Loucy (cell line): ENCODE results near the gene EP300.

Source experiments
- EZH2phosphoT487 ChIP-seq: fragments of 200-600 bp; IDR thresholded peaks from 2 replicates; pipeline ENCODE4 v1.6.1; 2018; ENCODE audit warnings: antibody characterized with exemption, mild to moderate bottlenecking, moderate library complexity, borderline replicate concordance
- TF ChIP-seq, protein P1 (sequence below): fragments of 200-600 bp; sonication (generic); conservative IDR thresholded peaks from 2 replicates; pipeline ENCODE4 v1.5.1; 2014; ENCODE audit warnings: mild to moderate bottlenecking, antibody characterized with exemption, low read length

DNA sequence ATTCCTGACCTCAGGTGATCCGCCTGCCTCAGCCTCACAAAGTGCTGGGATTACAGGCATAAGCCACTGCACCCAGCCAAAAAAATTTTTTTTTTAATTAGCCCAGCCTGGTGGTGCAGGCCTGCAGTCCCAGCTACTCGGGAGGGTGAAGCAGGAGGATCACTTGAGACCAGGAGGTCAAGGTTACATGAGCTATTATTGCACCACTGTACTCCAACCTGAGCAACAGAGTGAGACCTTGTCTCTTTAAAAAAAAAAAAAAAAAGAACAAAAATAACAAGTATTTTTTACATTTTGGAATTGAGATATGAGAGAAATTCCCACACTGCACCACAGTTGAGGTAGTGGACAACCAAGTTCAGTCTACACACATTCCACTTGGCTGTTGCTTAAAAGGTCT is 99.1 kb downstream of the EP300 start:
- TF ChIP-seq EZH2phosphoT487 = no peak
- TF ChIP-seq, protein P1, sequence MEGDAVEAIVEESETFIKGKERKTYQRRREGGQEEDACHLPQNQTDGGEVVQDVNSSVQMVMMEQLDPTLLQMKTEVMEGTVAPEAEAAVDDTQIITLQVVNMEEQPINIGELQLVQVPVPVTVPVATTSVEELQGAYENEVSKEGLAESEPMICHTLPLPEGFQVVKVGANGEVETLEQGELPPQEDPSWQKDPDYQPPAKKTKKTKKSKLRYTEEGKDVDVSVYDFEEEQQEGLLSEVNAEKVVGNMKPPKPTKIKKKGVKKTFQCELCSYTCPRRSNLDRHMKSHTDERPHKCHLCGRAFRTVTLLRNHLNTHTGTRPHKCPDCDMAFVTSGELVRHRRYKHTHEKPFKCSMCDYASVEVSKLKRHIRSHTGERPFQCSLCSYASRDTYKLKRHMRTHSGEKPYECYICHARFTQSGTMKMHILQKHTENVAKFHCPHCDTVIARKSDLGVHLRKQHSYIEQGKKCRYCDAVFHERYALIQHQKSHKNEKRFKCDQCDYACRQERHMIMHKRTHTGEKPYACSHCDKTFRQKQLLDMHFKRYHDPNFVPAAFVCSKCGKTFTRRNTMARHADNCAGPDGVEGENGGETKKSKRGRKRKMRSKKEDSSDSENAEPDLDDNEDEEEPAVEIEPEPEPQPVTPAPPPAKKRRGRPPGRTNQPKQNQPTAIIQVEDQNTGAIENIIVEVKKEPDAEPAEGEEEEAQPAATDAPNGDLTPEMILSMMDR = no peak
